GM12878 (cell line): Measurements from ENCODE around the gene EIF5. TPM values are rescaled to one million over a fixed set of nuclear protein-coding genes. Genes with fewer than 3 reads are reported as not detected.
A peak's percentile ranks its signal among the peaks of the same experiment; 100 is the strongest.

ENCODE experiments used
- ATF7 ChIP-seq: fragments of 450-650 bp; IDR thresholded peaks from 2 replicates; pipeline ENCODE4 v1.6.1; 2016; ENCODE audit warnings: low read depth, mild to moderate bottlenecking
- BCL3 ChIP-seq: IDR thresholded peaks from 2 replicates; pipeline ENCODE4 v1.6.1; 2011; ENCODE audit warnings: borderline replicate concordance, low read depth, mild to moderate bottlenecking, moderate library complexity, low read length; ENCODE audit not compliant: insufficient read depth, poor library complexity, severe bottlenecking
- CEBPZ ChIP-seq: fragments of 150-350 bp; IDR thresholded peaks from 2 replicates; pipeline ENCODE4 v1.6.1; 2016; ENCODE audit warnings: low read depth, low read length
- CUX1 ChIP-seq: IDR thresholded peaks from 2 replicates; pipeline ENCODE4 v1.6.1; 2012; ENCODE audit warnings: improper control_type of control experiment, low read depth, low read length; ENCODE audit not compliant: insufficient replicate concordance
- EGR1 ChIP-seq, 2 experiments: IDR thresholded peaks; 1 replicate in 1 of 2; 2 replicates in 1 of 2; pipeline ENCODE4 v1.6.1; 2011 to 2012; ENCODE audit warnings: low read depth in 2 of 2, low read length in 2 of 2, borderline replicate concordance in 1 of 2, mild to moderate bottlenecking in 1 of 2, moderate library complexity in 1 of 2
- GABPA ChIP-seq: IDR thresholded peaks from 2 replicates; pipeline ENCODE4 v1.6.1; 2014; ENCODE audit warnings: antibody characterized with exemption, low read depth, mild to moderate bottlenecking, inconsistent platforms
- HDAC2 ChIP-seq: fragments of 200-600 bp; sonication (generic); IDR thresholded peaks from 2 replicates; pipeline ENCODE4 v1.6.1; 2017
- LARP7 ChIP-seq: fragments of 450-650 bp; IDR thresholded peaks from 2 replicates; pipeline ENCODE4 v1.6.1; 2017; ENCODE audit warnings: mild to moderate bottlenecking
- MEF2A ChIP-seq: IDR thresholded peaks from 2 replicates; pipeline ENCODE4 v1.6.1; 2011; ENCODE audit warnings: low read depth, mild to moderate bottlenecking, low read length, moderate library complexity; ENCODE audit not compliant: insufficient read depth
- PRDM15 ChIP-seq: fragments of 450-650 bp; formaldehyde crosslinking; IDR thresholded peaks from 2 replicates; pipeline ENCODE4 v1.4.0; 2020; ENCODE audit warnings: mild to moderate bottlenecking, moderate library complexity
- RB1 ChIP-seq: fragments of 450-650 bp; formaldehyde crosslinking; IDR thresholded peaks from 2 replicates; pipeline ENCODE4 v1.6.1; 2017; ENCODE audit warnings: mild to moderate bottlenecking, borderline replicate concordance
- RELA ChIP-seq: fragments of 450-650 bp; IDR thresholded peaks from 2 replicates; pipeline ENCODE4 v1.8.0; 2014; ENCODE audit warnings: borderline replicate concordance; ENCODE audit not compliant: partially characterized antibody
- SMARCA5 ChIP-seq: fragments of 450-650 bp; IDR thresholded peaks from 2 replicates; pipeline ENCODE4 v1.6.1; 2017; ENCODE audit warnings: mild to moderate bottlenecking
- SUZ12 ChIP-seq: fragments of 200-600 bp; sonication (generic); IDR thresholded peaks from one replicate; pipeline ENCODE4 v1.6.1; 2018; ENCODE audit warnings: antibody characterized with exemption, mild to moderate bottlenecking; ENCODE audit not compliant: unreplicated experiment
- YBX1 ChIP-seq: fragments of 450-650 bp; IDR thresholded peaks from 2 replicates; pipeline ENCODE4 v1.6.1; 2016; ENCODE audit warnings: antibody characterized with exemption
- YY1 ChIP-seq: IDR thresholded peaks from 2 replicates; pipeline ENCODE4 v1.6.1; 2011; ENCODE audit warnings: low read depth, mild to moderate bottlenecking, low read length
- polyA plus RNA-seq, 11 experiments: library from polyadenylated mRNA; depleted of rRNA in 4 of 11; unstranded in 6 of 11; stranded (reverse) in 5 of 11; fragments of >200 nt; fragmentation: Nextera tagmentation in 4 of 11; fragmentation: Illumina TruSeq in 1 of 11; extraction: Ambion mirVana in 4 of 11; extraction: Trizol in 1 of 11; gene quantifications; 1 replicate in 1 of 11; 2 replicates in 10 of 11; pipeline versions ENCODE4 v1.2.1 to v1.2.3, GENCODE V29; 2011 to 2016; ENCODE audit warnings: inconsistent platforms in 2 of 11, missing spikeins in 2 of 11, low read depth in 1 of 11
- total RNA-seq, 4 experiments: library from RNA; depleted of rRNA in 3 of 4; stranded (reverse); fragments of >200 nt in 3 of 4; fragmentation: Illumina TruSeq in 1 of 4; extraction: Trizol in 1 of 4; gene quantifications; 2 replicates each; pipeline versions ENCODE4 v1.2.1 to v1.2.3, GENCODE V29; 2013 to 2021

Gene EIF5
- total and polyA plus RNA-seq, 10 of the 15 experiments (the other 5 are each of a cell fraction or from before 2014, with no cell fraction given): 51.2 to 360 (median 115) TPM

- TF ChIP-seq CEBPZ (no peak), GABPA (no peak), RB1 (no peak), HDAC2 (no peak), EGR1 (IDR thresholded peaks at IDR 0.05; ENCODE audit: borderline replicate concordance in 1 of 2, low read depth in 2 of 2, low read length in 2 of 2) (no peak), RELA (no peak), SMARCA5 (peak; percentile 76; the same call in 1 of the 2 replicates), ATF7 (no peak), BCL3 (no peak), YY1 (no peak), PRDM15 (CRISPR knock-in tag) (no peak), SUZ12 (no peak), CUX1 (no peak), YBX1 (no peak), LARP7 (no peak), MEF2A (no peak)
These were observed 57.0 kb downstream of the EIF5 start (continued) for GRCh38 chr14:103391048-103391447.
